ENCODE measurements around the gene SLC8A3. TPM values are rescaled to one million over a fixed set of nuclear protein-coding genes. Genes with fewer than 3 reads are reported as not detected.
A peak's percentile ranks its signal among the peaks of the same experiment; 100 is the strongest.

SLC8A3 gene
- total and polyA plus RNA-seq, 4 donors = 0.08 to 3.7 (median 0.85) TPM

DNA sequence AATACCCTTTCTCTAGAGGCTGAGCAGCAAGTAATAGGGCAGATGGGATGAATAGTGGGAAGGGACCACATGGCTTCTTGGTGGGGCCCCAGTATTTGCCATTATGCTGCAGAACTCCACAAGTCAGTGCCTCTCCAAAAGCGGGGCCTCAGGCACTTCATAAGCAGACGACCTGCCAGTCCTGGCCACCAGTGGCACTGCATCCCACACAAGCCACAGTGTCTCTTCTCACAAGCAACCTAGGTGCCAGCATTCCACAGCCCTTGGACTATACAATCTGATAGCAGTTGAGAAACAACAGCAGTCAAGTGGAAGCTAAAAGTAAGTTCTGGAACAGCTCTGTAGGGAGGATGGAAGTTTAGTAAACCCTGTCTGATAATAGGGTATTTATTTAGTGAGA lies 4.2 kb upstream of the SLC8A3 start:
- DNase-seq (no peak), ATAC-seq (ENCODE audit: insufficient read depth, low FRiP score) (no peak)
- H3K9ac ChIP-seq (ENCODE audit: insufficient read depth in 1 of 2, low read length in 2 of 2) = no peak overlapping the region
- H3K36me3 ChIP-seq (ENCODE audit: control insufficient read depth in 4 of 4, insufficient read depth in 4 of 4, low read length in 4 of 4) = no peaks in the 10 kb centered on the region
- 74% methylated on average over 2 of the region's 2 CpGs for WGBS, 2 donors
- H3K27me3 ChIP-seq (ENCODE audit: control insufficient read depth in 3 of 3, insufficient read depth in 3 of 3, low read length in 2 of 3) = peaks cover 0 to 5% (median 0%) of the 10 kb centered on the region in 3 donors
- no peak overlapping the region for H3K27ac ChIP-seq (ENCODE audit: low read depth in 1 of 2, low read length in 1 of 2)
- peaks cover 0 to 6% (median 0%) of the 10 kb centered on the region in 4 donors for H3K9me3 ChIP-seq (ENCODE audit: control insufficient read depth in 4 of 4, insufficient read depth in 3 of 4, low read length in 3 of 4)
- TF ChIP-seq, protein P1, sequence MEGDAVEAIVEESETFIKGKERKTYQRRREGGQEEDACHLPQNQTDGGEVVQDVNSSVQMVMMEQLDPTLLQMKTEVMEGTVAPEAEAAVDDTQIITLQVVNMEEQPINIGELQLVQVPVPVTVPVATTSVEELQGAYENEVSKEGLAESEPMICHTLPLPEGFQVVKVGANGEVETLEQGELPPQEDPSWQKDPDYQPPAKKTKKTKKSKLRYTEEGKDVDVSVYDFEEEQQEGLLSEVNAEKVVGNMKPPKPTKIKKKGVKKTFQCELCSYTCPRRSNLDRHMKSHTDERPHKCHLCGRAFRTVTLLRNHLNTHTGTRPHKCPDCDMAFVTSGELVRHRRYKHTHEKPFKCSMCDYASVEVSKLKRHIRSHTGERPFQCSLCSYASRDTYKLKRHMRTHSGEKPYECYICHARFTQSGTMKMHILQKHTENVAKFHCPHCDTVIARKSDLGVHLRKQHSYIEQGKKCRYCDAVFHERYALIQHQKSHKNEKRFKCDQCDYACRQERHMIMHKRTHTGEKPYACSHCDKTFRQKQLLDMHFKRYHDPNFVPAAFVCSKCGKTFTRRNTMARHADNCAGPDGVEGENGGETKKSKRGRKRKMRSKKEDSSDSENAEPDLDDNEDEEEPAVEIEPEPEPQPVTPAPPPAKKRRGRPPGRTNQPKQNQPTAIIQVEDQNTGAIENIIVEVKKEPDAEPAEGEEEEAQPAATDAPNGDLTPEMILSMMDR (IDR thresholded peaks at IDR 0.05; ENCODE audit: control extremely low read depth, extremely low read depth) = no peak
- H3K4me3 ChIP-seq = no peak overlapping the region
- H3K4me1 ChIP-seq (ENCODE audit: control insufficient read depth in 5 of 5, insufficient read depth in 5 of 5, low read length in 5 of 5) = peaks cover 0 to 11% (median 8%) of the 10 kb centered on the region in 5 donors

GRCh38 chr14:70190156-70190555 lies 1.4 kb upstream of the SLC8A3 start:
- no peak overlapping the region for H3K4me3 ChIP-seq
- no peak overlapping the region for H3K27ac ChIP-seq (ENCODE audit: low read depth in 1 of 2, low read length in 1 of 2)
- peak overlapping the region in 1 of 2 donors; percentile 7 for H3K9ac ChIP-seq (ENCODE audit: insufficient read depth in 1 of 2, low read length in 2 of 2)
- H3K36me3 ChIP-seq (ENCODE audit: control insufficient read depth in 4 of 4, insufficient read depth in 4 of 4, low read length in 4 of 4) = no peaks in the 10 kb centered on the region
- no peak for DNase-seq
- ATAC-seq (ENCODE audit: insufficient read depth, low FRiP score) = no peak
- H3K9me3 ChIP-seq (ENCODE audit: control insufficient read depth in 4 of 4, insufficient read depth in 3 of 4, low read length in 3 of 4) = peaks cover 0 to 1% (median 0%) of the 10 kb centered on the region in 4 donors
- WGBS, 2 donors = 90 to 91% methylated on average over 6 of the region's 6 CpGs
- TF ChIP-seq, protein P1 (IDR thresholded peaks at IDR 0.05; ENCODE audit: control extremely low read depth, extremely low read depth) = no peak
- peaks cover 0 to 19% (median 14%) of the 10 kb centered on the region in 5 donors for H3K4me1 ChIP-seq (ENCODE audit: control insufficient read depth in 5 of 5, insufficient read depth in 5 of 5, low read length in 5 of 5)
- peaks cover 0 to 10% (median 0%) of the 10 kb centered on the region in 3 donors for H3K27me3 ChIP-seq (ENCODE audit: control insufficient read depth in 3 of 3, insufficient read depth in 3 of 3, low read length in 2 of 3)

- Histone ChIP-seq H3K9ac (ENCODE audit: insufficient read depth in 1 of 2, low read length in 2 of 2) (peak overlapping the region in 1 of 2 donors; percentile 7), H3K27me3 (ENCODE audit: control insufficient read depth in 3 of 3, insufficient read depth in 3 of 3, low read length in 2 of 3) (peaks cover 0 to 10% (median 0%) of the 10 kb centered on the region in 3 donors), H3K9me3 (ENCODE audit: control insufficient read depth in 4 of 4, insufficient read depth in 3 of 4, low read length in 3 of 4) (no peaks in the 10 kb centered on the region), H3K4me1 (ENCODE audit: control insufficient read depth in 5 of 5, insufficient read depth in 5 of 5, low read length in 5 of 5) (peaks cover 0 to 19% (median 14%) of the 10 kb centered on the region in 5 donors), H3K27ac (ENCODE audit: low read depth in 1 of 2, low read length in 1 of 2) (no peak overlapping the region), H3K4me3 (no peak overlapping the region), H3K36me3 (ENCODE audit: control insufficient read depth in 4 of 4, insufficient read depth in 4 of 4, low read length in 4 of 4) (no peaks in the 10 kb centered on the region)
- TF ChIP-seq, protein P1 (IDR thresholded peaks at IDR 0.05; ENCODE audit: control extremely low read depth, extremely low read depth) = no peak
- ATAC-seq (ENCODE audit: insufficient read depth, low FRiP score) (no peak), DNase-seq (peak in 2 of 3 donors; percentile 10 to 51)
- WGBS, 2 donors = 29 to 36% methylated on average over 9 of the region's 9 CpGs
These were observed 816 bp upstream of the SLC8A3 start for GRCh38 chr14:70189456-70190077.

All from lung (tissue), 12 donors.